ENCODE results near the gene TIMM10. TPM values are rescaled to one million over a fixed set of nuclear protein-coding genes. Genes with fewer than 3 reads are reported as not detected.

Gene TIMM10
- total RNA-seq, 4 donors from 2014 or later, result 23.5 to 29.0 (median 27.9) TPM

GRCh38 chr11:57567515-57568329 lies 37.2 kb upstream of the TIMM10 start, which contains the start of gene UBE2L6:
Gene UBE2L6, minus strand, starts transcription at chr11:57567672. Its CDS starts 61 bp downstream, at chr11:57567611.
- TF ChIP-seq POLR2AphosphoS5 (IDR thresholded peaks at IDR 0.05), result peak; percentile 41
- no peak for TF ChIP-seq POLR2A (IDR thresholded peaks at IDR 0.05)
- no peak for TF ChIP-seq EP300 (IDR thresholded peaks at IDR 0.05)
- peak in 1 of 4 experiments; percentile 89 for TF ChIP-seq CTCF (IDR thresholded peaks at IDR 0.05)
- H3K4me1 ChIP-seq, result peaks cover 3 to 37% (median 19%) of the 10 kb centered on the region in 3 donors
- peak; percentile 74 for ATAC-seq
- H3K9me3 ChIP-seq, result no peaks in the 10 kb centered on the region
- H3K4me3 ChIP-seq, result peak within 1 kb of the TSS; percentile 43 to 78
- no peaks in the 10 kb centered on the region for H3K27me3 ChIP-seq
- WGBS, 2 donors (ENCODE audit: low coverage in 1 of 2), result 0% methylated on average over 10 of the region's 92 CpGs; no CpG with 5 or more reads in 1 of the 2 donors
- H3K36me3 ChIP-seq, result no peaks in the 10 kb centered on the region
- peak within 1 kb of the TSS; percentile 1 to 89 (median 78) for H3K27ac ChIP-seq

GRCh38 chr11:57566905-57567514 lies 36.5 kb upstream of the TIMM10 start:
- H3K27ac ChIP-seq, result peak overlapping the region; percentile 1 to 89 (median 78)
- WGBS, 2 donors (ENCODE audit: low coverage in 1 of 2), result 0 to 2% methylated on average over 5 to 6 of the region's 15 CpGs
- H3K4me3 ChIP-seq, result peak overlapping the region; percentile 43 to 78
- H3K36me3 ChIP-seq, result no peaks in the 10 kb centered on the region
- peaks cover 3 to 44% (median 19%) of the 10 kb centered on the region in 3 donors for H3K4me1 ChIP-seq
- no peaks in the 10 kb centered on the region for H3K27me3 ChIP-seq
- no peaks in the 10 kb centered on the region for H3K9me3 ChIP-seq
- TF ChIP-seq POLR2A (IDR thresholded peaks at IDR 0.05) (no peak), CTCF (IDR thresholded peaks at IDR 0.05) (no peak), POLR2AphosphoS5 (IDR thresholded peaks at IDR 0.05) (no peak), EP300 (IDR thresholded peaks at IDR 0.05) (no peak)
- no peak for ATAC-seq

- Histone ChIP-seq H3K27me3 (no peaks in the 10 kb centered on the region), H3K4me3 (peak overlapping the region; percentile 43 to 78), H3K4me1 (peaks cover 3 to 51% (median 19%) of the 10 kb centered on the region in 3 donors), H3K36me3 (no peaks in the 10 kb centered on the region), H3K27ac (peak overlapping the region; percentile 44 to 89 (median 78)), H3K9me3 (no peaks in the 10 kb centered on the region)
- peak; percentile 60 for ATAC-seq
- no peak for TF ChIP-seq EP300 (IDR thresholded peaks at IDR 0.05)
- TF ChIP-seq POLR2A (IDR thresholded peaks at IDR 0.05), result no peak
- peak; percentile 55 for TF ChIP-seq POLR2AphosphoS5 (IDR thresholded peaks at IDR 0.05)
- TF ChIP-seq CTCF (IDR thresholded peaks at IDR 0.05), result no peak
- 26 to 42% methylated on average over 3 of the region's 4 CpGs for WGBS, 2 donors (ENCODE audit: low coverage in 1 of 2)
Observed at GRCh38 chr11:57566005-57566904, 35.7 kb upstream of the TIMM10 start.

GRCh38 chr11:57562596-57562995 lies 32.0 kb upstream of the TIMM10 start:
- Histone ChIP-seq H3K27me3 (no peaks in the 10 kb centered on the region), H3K36me3 (peaks cover 0 to 27% of the 10 kb centered on the region in 2 donors), H3K27ac (no peak overlapping the region), H3K4me3 (no peak overlapping the region), H3K9me3 (no peaks in the 10 kb centered on the region), H3K4me1 (peaks cover 3 to 34% (median 9%) of the 10 kb centered on the region in 3 donors)
- WGBS, 2 donors (ENCODE audit: low coverage in 1 of 2), result 55 to 57% methylated on average over 2 to 3 of the region's 4 CpGs
- no peak for TF ChIP-seq POLR2A (IDR thresholded peaks at IDR 0.05)
- TF ChIP-seq CTCF (IDR thresholded peaks at IDR 0.05), result no peak
- no peak for TF ChIP-seq EP300 (IDR thresholded peaks at IDR 0.05)
- no peak for TF ChIP-seq POLR2AphosphoS5 (IDR thresholded peaks at IDR 0.05)
- no peak for ATAC-seq
